H1 (cell line): ENCODE results near the gene SYP. TPM values are rescaled to one million over a fixed set of nuclear protein-coding genes. Genes with fewer than 3 reads are reported as not detected.

Experiments used
- ATF2 ChIP-seq: IDR thresholded peaks from 2 replicates; pipeline ENCODE4 v1.6.1; 2012; ENCODE audit warnings: low read length, inconsistent platforms
- SP2 ChIP-seq: IDR thresholded peaks from 2 replicates; pipeline ENCODE4 v1.6.1; 2012; ENCODE audit warnings: mild to moderate bottlenecking, low read length, inconsistent platforms
- polyA plus RNA-seq, 7 experiments: library from polyadenylated mRNA; depleted of rRNA in 3 of 7; stranded (reverse) in 5 of 7; unstranded in 2 of 7; fragments of >200 nt in 5 of 7; fragments of 200-250 nt in 2 of 7; gene quantifications; 1 replicate in 5 of 7; 2 replicates in 1 of 7; 4 replicates in 1 of 7; pipeline versions ENCODE4 v1.2.1 to v1.2.3, GENCODE V29; 2011 to 2013; ENCODE audit warnings: missing spikeins in 2 of 7, mixed read lengths in 2 of 7
- total RNA-seq: library from RNA; stranded (reverse); fragmentation: NEBNext Ultra II Directional; extraction: Animal tissue kit (Norgen Biotek cat#: 25700); gene quantifications from 2 replicates; pipeline ENCODE4 v1.2.1, GENCODE V29; 2021

The SYP gene
- total and polyA plus RNA-seq, 2 of the 8 experiments (the other 6 are each of a cell fraction or from before 2014, with no cell fraction given), result 4.3 to 10.8 TPM

GRCh38 chrX:49202022-49202421 lies 2.0 kb upstream of the SYP start (continued):
- TF ChIP-seq SP2 (no peak), ATF2 (no peak)
